ENCODE data around the gene ACSS1.

The ACSS1 gene

DNA sequence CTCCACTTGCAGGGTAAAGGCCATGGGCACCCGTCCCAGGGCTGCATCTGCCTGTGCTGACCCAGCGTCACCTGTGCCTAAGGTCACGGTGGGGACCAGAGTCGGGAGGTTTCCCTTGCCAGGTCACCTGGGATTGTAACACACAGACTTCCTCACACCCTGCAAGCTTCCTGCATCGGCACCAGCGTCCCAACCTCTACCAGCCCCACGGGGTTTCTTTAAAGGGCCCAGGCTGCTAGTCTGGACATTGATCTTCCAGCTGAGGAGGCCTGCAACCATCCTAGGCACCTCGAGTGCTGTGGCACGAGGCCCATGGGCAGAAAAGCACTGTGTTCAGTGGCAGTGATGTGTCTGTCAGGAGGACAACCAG is 12.6 kb downstream of the ACSS1 start:
- no peak for DNase-seq

GRCh38 chr20:25044660-25045342 is 13.1 kb downstream of the ACSS1 start:
- no peak for DNase-seq

GRCh38 chr20:25044261-25044560 is 13.7 kb downstream of the ACSS1 start:
- no peak for DNase-seq

DNA sequence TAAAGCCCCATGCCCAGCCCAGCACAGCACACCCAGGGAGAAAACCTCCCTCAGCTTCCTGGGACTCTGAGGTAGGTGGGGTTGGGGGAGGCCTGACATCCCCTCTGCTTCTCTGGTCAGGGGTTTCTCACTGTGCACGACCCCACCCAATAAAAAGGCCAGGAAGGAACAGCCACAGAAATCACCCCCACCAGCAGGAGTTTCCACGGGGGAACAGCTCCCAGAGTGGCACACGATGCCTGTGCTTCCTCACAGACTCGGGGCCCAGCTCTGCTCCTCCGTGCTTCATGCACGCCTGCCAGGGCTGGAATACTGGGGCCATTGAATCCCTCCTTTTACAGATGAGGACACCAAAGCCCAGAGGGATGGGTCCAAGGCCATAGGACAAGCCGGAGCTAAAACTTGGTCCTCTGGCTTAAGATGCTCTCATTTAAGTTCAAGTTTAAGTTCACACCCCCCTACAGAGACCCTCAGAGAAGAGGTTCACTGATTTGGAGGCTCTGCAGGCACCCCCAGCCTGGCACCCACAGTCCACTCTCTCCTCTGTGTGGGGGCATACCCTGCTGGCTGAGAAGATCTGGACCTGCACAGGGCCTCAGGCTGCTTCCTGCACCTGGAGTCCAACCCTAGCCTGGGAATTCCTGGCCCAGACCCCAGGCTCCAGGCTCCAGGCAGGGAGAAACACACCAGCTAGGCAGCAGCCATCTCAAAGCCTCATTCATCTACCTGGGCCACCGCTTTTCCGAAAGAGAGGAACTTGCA is 14.3 kb downstream of the ACSS1 start:
- no peak for DNase-seq

DNA sequence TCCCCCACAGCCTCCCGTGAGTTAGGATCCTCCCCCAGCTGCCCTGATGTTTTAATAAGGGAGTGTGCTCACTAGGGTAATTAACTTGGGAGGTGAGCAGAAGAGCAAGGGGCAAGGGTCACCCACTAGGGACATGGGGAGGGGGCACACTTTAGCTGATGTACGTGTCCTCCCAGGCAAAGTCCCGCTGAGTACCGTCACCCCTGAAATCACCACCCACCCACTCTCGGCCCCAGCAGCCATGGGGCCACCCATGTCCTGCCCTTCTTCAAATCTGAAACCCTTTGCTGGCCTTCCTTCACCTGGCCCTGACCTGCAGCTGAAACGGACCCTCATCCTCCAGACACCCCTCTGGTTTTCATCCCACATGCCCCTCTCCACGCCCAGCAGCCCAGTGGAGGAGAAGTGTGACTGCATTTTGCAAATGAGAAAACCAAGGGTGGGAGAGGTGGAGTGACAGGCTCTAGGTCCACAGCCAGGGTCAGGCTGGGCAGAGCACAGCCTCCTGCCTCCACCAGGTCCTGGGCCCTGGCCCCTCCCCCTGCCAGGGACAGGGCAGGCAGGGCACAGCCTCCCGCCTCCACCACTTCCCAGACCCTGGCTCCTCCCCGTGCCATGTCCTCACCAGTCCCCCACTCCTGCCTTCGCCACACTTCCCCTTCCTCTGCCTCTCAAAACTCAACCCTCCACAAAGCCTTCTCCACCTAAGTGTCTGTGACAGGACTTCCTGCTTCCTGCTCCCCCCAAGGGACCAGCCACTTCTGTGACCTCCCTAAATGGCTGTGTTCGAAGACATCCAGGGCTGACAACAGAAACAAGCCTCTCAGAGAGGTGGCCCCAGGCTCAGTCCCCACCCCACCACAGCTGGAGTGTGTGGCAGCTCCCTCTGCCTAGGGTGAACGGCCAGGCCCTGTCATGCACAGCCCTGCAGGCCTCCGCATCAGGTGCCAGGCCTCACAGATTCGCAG is 15.1 kb downstream of the ACSS1 start:
- no peak for DNase-seq

DNA sequence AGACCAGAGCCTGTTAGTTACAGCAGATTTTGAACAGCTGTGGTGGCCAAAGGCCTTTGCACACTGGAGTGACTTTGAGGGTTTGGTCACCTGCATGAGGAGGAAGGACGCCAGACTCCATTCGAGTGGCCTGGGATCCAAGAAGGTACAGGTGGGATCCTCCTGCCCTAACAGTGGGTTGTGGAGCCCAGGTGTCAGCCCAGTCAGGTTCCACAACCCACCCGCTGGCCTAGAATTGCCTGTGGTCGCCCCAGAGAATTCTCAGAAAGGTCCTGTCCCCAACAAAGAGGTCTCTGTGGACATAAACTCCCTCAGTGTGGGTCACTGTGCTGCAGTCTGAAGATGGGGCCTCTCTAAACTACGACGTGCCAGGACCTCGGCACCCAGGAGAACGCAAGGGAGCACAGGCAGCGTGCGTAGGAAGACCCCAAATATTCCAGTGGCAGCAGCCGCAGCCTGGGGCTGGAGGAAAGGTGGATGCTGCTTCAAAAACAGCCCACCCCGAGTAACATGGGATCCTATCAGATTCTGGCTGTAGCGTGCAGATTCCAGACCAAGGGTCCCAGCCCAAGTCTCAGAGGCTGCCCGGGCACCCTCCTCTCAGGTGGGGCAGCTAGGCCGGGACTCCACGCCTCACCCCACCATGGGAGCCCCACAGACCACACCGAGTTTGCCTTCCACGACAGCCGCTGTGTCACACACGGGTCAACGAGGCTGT is 16.0 kb downstream of the ACSS1 start:
- no peak for DNase-seq

- no peak for DNase-seq
These were observed 17.5 kb downstream of the ACSS1 start for GRCh38 chr20:25040438-25040831.

GRCh38 chr20:25039697-25040437 is 18.1 kb downstream of the ACSS1 start:
- peak; percentile 15 for DNase-seq

DNA sequence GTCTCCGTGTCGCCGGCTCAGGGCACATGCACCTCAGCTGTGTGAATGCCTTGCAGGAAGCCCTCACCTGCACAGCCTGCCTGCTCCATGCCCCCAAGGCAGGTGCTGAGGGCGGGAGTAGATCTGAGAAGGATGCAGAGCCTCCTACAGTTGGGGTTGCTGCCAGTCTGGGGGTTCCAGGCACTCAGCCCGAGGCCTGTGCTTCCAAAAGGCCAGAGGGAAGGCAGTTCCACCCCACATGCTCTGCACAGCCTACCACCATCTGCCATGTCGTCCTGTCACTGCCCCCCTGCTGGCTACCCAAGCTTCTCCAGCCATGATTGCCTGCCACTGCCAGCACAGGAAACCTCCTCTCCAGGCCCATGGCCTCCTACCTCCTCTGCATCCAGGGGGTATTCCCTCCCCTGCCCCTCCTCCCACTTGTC is 19.3 kb downstream of the ACSS1 start:
- no peak for DNase-seq

- DNase-seq: no peak
These were observed 19.9 kb downstream of the ACSS1 start for GRCh38 chr20:25038103-25038410.

- DNase-seq: no peak
These were observed 20.4 kb downstream of the ACSS1 start for GRCh38 chr20:25037288-25038102.

GRCh38 chr20:25036331-25036936 is 21.5 kb downstream of the ACSS1 start:
- DNase-seq: no peak

DNA sequence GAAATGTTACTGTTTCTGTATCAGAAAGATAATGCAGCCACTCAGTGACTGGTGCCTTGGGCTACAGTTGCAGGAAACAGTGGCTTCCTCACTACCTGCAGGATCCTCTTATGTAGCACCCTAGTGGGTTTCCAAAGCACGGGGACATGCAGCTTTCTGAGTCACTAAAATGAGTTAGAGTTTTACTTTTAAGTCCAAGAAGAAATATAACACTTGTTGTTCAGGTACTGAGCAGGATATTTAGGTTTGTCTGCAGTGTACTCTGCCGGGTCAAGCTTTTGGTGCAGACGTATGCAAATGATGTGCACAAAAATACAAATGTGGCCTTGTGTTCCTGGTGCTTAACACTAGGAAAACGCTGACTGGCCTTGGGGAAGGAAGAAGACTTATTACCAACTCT is 22.0 kb downstream of the ACSS1 start:
- DNase-seq: no peak

- no peak for DNase-seq
These were observed 24.0 kb downstream of the ACSS1 start for GRCh38 chr20:25033924-25034300.

DNA sequence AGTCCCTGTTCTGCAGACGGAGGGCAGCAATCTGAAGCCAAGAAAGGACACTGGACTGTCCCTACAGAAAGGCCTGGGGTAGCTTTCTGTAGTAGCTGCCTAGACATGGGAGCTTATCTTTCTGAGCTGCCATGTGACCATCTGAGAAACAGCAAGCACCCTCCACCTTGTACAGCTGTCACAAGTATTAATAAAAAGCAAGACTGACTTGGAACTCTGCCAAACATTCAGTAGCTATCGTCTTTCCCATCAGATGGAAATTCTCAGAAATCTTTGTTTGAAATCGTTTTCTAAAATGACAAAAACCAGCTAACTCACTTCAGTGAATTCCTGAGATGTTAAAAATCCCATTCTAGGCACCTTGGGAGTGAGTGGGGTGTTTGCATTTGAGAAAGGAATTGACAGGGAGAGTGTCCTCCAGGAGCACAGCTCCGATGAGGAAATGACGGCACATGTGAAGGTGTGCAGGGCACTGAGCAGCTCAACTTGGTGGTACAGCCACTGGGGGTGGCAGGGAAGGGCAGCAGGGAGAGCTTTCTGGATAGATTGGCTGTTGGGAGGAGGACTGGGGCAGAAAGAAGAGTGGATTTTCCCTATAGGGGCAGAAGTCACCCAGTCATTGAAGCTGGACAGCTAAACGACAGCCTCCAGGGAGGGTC is 24.5 kb downstream of the ACSS1 start:
- DNase-seq: no peak

DNA sequence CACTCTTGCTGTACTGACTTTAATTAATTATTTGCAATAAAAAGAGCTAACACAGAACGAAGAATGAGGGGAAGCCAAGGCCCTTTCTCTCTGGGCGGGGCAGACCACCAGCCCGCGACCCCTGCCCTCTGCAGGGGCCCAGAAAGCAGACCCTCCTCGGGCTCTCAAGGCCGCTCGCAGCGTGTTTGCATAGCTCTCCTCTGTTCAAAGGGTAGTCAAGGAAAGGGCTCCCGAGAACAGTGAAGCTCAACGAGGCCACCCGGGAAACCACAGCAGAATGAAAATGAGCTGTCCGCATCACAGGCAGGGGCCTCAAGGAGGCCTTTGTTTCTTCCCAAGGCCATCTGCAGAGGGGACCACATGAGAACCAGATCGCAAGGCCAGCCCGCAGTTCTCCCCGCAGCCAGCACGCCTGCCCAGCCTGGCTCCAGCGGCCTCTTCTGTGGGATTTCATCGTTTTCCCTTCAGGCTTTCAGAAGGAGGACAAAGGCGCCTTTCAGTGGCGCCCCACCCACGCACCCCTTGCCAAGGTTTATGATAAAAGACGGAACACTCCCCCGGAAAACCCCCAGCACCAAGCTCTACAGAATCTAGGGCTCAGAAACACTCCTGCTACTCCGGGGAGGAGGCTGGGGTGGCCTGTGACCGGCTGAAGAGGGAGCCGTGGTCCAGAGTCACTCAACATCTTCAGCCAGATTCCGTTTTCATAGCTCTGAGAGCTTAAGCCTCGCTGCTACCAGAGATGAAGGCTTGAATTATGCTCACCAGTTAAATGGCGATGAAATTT is 25.3 kb downstream of the ACSS1 start:
- DNase-seq: no peak

DNA sequence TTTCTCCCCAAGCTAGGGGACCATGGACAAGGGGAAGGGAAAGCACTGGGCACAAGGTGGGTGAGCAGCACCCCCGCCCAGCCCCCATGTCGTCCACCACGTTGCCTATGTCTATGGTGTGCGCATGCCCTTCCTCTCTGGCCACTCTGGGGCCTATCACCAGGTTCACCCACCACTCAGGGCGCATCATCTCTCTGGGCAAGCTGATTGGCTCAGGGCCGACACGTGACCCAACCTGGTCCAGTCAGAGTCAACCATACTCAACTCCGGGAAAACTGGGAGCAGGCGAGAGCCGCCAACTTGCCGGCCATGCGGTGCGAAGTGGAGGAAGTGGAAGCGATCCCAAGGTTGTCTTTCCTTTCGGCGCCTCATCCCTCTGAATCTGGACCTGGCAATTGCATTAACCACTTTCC is 25.9 kb downstream of the ACSS1 start:
- DNase-seq: no peak

DNA sequence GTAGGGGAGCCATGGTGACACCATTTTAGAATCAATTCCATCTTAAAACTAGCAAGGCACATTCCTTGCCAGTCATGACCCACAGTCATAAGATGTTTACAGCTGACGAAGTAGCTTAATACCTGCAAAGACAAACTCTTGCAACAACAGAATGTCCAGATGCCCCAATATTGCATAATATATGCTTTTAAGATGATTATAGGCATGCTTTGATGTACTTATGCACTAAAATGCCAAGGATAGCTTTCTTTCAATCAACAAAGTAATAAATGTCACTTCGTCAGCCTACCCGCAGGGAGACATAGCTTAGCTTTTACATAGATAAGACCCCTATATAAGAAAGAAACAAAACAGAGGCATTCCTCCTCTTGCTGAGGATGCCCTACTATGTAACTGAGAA is 26.7 kb downstream of the ACSS1 start:
- DNase-seq: no peak

DNA sequence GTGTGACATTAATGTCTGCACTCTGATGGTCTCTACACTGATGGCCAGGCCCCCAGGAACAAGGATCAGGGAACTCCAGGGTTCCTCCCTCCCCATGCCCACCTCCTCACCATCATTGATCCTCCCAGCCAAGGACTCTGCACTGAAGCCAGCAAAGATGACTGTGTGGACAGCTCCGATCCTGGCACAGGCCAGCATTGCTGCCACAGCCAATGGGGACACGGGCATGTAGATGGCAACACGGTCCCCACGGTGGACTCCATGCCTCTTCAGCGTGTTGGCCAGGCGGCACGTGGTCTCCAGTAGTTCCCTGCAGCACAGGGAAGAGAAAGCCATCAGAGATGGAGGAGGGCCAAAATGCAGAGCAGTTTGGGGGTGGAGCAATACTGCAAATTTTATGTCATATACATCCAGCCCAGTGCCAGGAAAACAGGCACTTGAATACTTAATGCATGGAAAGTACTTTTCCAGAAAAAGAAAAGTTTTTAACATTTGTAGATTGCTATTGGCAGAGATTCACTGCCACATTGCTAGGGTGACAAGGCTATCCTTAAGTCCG is 27.2 kb downstream of the ACSS1 start:
- DNase-seq: no peak
